NB4 (cell line): ENCODE data around the gene AUTS2.

Source experiments
- POLR2A ChIP-seq: IDR thresholded peaks from 2 replicates; pipeline ENCODE4 v1.6.1; 2011; ENCODE audit warnings: mild to moderate bottlenecking; ENCODE audit not compliant: insufficient read length; ENCODE audit errors: extremely low read depth
- TF ChIP-seq, protein P1 (sequence below): IDR thresholded peaks from one replicate; pipeline ENCODE4 v1.5.1; 2012; ENCODE audit warnings: low read depth, low read length

DNA sequence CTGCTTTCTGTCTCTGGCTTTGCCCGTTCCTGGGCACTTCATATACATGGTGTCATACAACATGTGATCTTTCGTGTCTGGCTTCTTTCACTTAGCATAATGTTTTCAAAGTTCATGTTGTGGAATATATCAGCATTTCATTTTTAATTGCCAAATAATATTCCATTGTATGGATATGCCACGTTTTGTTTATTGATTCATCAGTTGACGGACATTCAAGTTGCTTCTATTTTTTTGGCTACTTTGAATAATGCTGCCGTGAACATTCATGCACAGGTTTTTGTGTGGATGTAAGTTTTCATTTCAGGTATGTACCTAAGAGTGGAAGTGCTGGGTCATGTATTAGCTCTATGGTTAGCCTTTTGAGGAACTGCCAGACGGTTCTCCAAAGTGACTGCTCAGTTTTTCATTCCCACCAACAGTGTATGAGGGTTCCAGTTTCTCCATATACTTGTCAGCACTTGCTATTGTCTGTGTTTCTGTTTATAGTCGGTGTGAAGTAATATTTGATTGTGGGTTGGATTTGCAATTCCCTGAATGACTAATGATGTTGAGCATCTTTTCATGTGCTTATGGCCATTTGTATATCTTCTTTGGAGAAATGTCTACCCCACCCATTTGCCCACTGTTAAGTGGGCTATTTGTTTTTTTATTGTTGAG, 1132.3 kb downstream of the AUTS2 start:
- TF ChIP-seq, protein P1, sequence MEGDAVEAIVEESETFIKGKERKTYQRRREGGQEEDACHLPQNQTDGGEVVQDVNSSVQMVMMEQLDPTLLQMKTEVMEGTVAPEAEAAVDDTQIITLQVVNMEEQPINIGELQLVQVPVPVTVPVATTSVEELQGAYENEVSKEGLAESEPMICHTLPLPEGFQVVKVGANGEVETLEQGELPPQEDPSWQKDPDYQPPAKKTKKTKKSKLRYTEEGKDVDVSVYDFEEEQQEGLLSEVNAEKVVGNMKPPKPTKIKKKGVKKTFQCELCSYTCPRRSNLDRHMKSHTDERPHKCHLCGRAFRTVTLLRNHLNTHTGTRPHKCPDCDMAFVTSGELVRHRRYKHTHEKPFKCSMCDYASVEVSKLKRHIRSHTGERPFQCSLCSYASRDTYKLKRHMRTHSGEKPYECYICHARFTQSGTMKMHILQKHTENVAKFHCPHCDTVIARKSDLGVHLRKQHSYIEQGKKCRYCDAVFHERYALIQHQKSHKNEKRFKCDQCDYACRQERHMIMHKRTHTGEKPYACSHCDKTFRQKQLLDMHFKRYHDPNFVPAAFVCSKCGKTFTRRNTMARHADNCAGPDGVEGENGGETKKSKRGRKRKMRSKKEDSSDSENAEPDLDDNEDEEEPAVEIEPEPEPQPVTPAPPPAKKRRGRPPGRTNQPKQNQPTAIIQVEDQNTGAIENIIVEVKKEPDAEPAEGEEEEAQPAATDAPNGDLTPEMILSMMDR = no peak
- TF ChIP-seq POLR2A = no peak
